Measurements from ENCODE around the gene SYT8.
"Not testable (repeated sequence)": the region's sequence is repeated elsewhere in the genome, so short reads cannot be mapped to it uniquely, and the experiment has no call there.

SYT8 gene

DNA sequence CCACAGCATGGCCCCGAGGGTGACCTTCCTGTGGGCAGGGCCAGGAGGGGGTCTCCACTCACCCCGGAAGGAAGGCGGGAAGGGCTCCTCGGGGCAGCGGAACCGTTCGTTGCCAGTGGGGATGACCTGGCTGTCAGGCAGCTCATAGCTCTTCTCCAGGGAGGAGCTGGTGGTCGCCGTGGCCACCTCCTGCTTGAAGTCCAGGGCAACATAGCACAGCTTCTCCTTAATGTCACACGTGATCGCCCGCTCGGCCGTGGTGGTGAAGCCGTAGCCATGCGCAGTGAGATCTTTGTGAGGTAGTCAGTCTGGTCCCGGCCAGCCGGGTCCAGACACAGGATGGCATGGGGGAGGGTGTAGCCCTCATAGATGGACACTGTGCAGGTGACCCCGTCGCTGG lies 31.5 kb upstream of the SYT8 start:
- H3K36me3 ChIP-seq (ENCODE audit: insufficient read depth), result no peaks in the 10 kb centered on the region
- H3K27ac ChIP-seq, result no peak overlapping the region
- H3K27me3 ChIP-seq (ENCODE audit: insufficient read depth, low read depth), result peaks cover 83% of the 10 kb centered on the region
- no peak overlapping the region for H2AFZ ChIP-seq (ENCODE audit: low read depth)
- H3K4me1 ChIP-seq (ENCODE audit: low read depth, poor library complexity, severe bottlenecking), result no peaks in the 10 kb centered on the region
- H4K20me1 ChIP-seq (ENCODE audit: insufficient read depth), result no peaks in the 10 kb centered on the region
- H3K79me2 ChIP-seq (ENCODE audit: insufficient read depth, low read depth), result no peaks in the 10 kb centered on the region
- H3K9ac ChIP-seq, result no peak overlapping the region
- H3K4me2 ChIP-seq, result no peak overlapping the region
- TF ChIP-seq, protein P1, sequence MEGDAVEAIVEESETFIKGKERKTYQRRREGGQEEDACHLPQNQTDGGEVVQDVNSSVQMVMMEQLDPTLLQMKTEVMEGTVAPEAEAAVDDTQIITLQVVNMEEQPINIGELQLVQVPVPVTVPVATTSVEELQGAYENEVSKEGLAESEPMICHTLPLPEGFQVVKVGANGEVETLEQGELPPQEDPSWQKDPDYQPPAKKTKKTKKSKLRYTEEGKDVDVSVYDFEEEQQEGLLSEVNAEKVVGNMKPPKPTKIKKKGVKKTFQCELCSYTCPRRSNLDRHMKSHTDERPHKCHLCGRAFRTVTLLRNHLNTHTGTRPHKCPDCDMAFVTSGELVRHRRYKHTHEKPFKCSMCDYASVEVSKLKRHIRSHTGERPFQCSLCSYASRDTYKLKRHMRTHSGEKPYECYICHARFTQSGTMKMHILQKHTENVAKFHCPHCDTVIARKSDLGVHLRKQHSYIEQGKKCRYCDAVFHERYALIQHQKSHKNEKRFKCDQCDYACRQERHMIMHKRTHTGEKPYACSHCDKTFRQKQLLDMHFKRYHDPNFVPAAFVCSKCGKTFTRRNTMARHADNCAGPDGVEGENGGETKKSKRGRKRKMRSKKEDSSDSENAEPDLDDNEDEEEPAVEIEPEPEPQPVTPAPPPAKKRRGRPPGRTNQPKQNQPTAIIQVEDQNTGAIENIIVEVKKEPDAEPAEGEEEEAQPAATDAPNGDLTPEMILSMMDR (conservative IDR thresholded peaks at IDR 0.05; ENCODE audit: low read depth, low read length), result no peak
- H3K4me3 ChIP-seq (IDR thresholded peaks at IDR 0.05; ENCODE audit: insufficient read depth, low read depth, low read length), result no peak overlapping the region

GRCh38 chr11:1803835-1804519 lies 30.8 kb upstream of the SYT8 start:
- not testable (repeated sequence) for H3K4me2 ChIP-seq; H3K36me3 ChIP-seq (ENCODE audit: insufficient read depth); H3K4me1 ChIP-seq (ENCODE audit: low read depth, poor library complexity, severe bottlenecking); H3K4me3 ChIP-seq (IDR thresholded peaks at IDR 0.05; ENCODE audit: insufficient read depth, low read depth, low read length); H4K20me1 ChIP-seq (ENCODE audit: insufficient read depth); H3K27ac ChIP-seq; H2AFZ ChIP-seq (ENCODE audit: low read depth); H3K79me2 ChIP-seq (ENCODE audit: insufficient read depth, low read depth); H3K9ac ChIP-seq
- peaks cover 81% of the 10 kb centered on the region for H3K27me3 ChIP-seq (ENCODE audit: insufficient read depth, low read depth)

DNA sequence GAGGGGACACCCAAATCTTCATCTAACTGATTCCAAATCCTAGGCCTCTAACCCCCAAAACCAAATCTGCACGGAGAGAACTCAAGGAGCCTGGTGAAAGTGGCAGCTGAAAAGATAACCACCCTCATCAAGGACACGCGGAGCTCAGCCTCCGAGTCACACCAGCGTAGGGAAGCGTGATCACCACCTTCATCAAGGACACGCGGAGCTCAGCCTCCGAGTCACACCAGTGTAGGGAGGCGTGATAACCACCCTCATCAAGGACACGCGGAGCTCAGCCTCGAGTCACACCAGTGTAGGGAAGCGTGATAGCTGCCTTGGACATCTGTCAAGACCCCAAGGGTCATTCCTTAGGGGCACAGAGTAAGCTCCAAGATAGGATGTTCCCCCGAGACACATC lies 29.3 kb upstream of the SYT8 start:
- Histone ChIP-seq H3K79me2 (ENCODE audit: insufficient read depth, low read depth) (no peaks in the 10 kb centered on the region), H3K36me3 (ENCODE audit: insufficient read depth) (no peaks in the 10 kb centered on the region), H2AFZ (ENCODE audit: low read depth) (no peak overlapping the region), H3K27ac (no peak overlapping the region), H4K20me1 (ENCODE audit: insufficient read depth) (no peaks in the 10 kb centered on the region), H3K4me3 (IDR thresholded peaks at IDR 0.05; ENCODE audit: insufficient read depth, low read depth, low read length) (no peak overlapping the region), H3K4me2 (no peak overlapping the region), H3K27me3 (ENCODE audit: insufficient read depth, low read depth) (peaks cover 82% of the 10 kb centered on the region), H3K9ac (no peak overlapping the region), H3K4me1 (ENCODE audit: low read depth, poor library complexity, severe bottlenecking) (no peaks in the 10 kb centered on the region)
- TF ChIP-seq, protein P1 (conservative IDR thresholded peaks at IDR 0.05; ENCODE audit: low read depth, low read length), result no peak

- Histone ChIP-seq H3K4me3 (IDR thresholded peaks at IDR 0.05; ENCODE audit: insufficient read depth, low read depth, low read length) (no peak overlapping the region), H3K36me3 (ENCODE audit: insufficient read depth) (no peaks in the 10 kb centered on the region), H3K27ac (no peak overlapping the region), H3K4me2 (no peak overlapping the region), H4K20me1 (ENCODE audit: insufficient read depth) (no peaks in the 10 kb centered on the region), H3K4me1 (ENCODE audit: low read depth, poor library complexity, severe bottlenecking) (no peaks in the 10 kb centered on the region), H3K9ac (no peak overlapping the region), H2AFZ (ENCODE audit: low read depth) (no peak overlapping the region), H3K79me2 (ENCODE audit: insufficient read depth, low read depth) (no peaks in the 10 kb centered on the region), H3K27me3 (ENCODE audit: insufficient read depth, low read depth) (peaks cover 82% of the 10 kb centered on the region)
- TF ChIP-seq, protein P1 (conservative IDR thresholded peaks at IDR 0.05; ENCODE audit: low read depth, low read length), result no peak
Observed at GRCh38 chr11:1807264-1807995, 27.4 kb upstream of the SYT8 start.

- no peaks in the 10 kb centered on the region for H4K20me1 ChIP-seq (ENCODE audit: insufficient read depth)
- H3K27me3 ChIP-seq (ENCODE audit: insufficient read depth, low read depth), result peaks cover 96% of the 10 kb centered on the region
- H3K4me3 ChIP-seq (IDR thresholded peaks at IDR 0.05; ENCODE audit: insufficient read depth, low read depth, low read length), result no peak overlapping the region
- H3K9ac ChIP-seq, result no peak overlapping the region
- no peak overlapping the region for H3K4me2 ChIP-seq
- no peaks in the 10 kb centered on the region for H3K4me1 ChIP-seq (ENCODE audit: low read depth, poor library complexity, severe bottlenecking)
- no peak overlapping the region for H2AFZ ChIP-seq (ENCODE audit: low read depth)
- no peaks in the 10 kb centered on the region for H3K79me2 ChIP-seq (ENCODE audit: insufficient read depth, low read depth)
- TF ChIP-seq, protein P1 (conservative IDR thresholded peaks at IDR 0.05; ENCODE audit: low read depth, low read length), result no peak
- H3K36me3 ChIP-seq (ENCODE audit: insufficient read depth), result no peaks in the 10 kb centered on the region
- no peak overlapping the region for H3K27ac ChIP-seq
Observed at GRCh38 chr11:1810761-1811160, 24.0 kb upstream of the SYT8 start.
